NCI-H524 (cell line): ENCODE results near the gene LRFN2.

Experiments used
- DNase-seq, 2 experiments: peaks; one replicate each; lab custom pipeline; 2025; lab: John Stamatoyannopoulos, UW

Gene LRFN2

DNA sequence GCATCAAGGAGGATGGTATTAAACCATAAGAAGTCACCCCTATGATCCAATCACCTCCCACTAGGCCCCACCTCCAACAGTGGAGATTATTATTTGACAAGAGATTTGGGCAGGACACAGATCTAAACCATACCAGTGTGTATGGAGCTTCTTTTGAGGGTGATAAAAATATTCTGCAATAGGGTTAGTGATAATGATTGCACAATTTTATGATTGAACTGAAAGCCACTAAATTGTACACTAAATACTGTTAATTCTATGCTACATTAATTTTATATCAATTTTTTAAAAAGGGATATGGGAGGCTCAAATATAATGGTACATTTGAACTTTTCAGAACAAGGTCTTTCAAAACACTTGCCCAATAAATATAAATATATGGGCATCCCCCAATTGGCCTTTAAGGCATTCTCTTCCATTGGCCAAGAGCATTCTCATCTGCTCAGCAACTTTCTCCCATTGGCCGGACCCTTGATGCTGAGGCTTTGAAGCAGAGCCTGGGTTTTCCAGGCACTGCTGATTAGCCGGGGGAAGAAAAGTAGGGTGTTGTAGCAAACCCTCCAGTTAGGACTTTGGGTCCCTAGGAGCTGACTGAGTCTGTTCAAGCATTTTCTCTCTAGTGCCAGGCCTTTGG, 209.9 kb downstream of the LRFN2 start:
- no peak for DNase-seq

DNA sequence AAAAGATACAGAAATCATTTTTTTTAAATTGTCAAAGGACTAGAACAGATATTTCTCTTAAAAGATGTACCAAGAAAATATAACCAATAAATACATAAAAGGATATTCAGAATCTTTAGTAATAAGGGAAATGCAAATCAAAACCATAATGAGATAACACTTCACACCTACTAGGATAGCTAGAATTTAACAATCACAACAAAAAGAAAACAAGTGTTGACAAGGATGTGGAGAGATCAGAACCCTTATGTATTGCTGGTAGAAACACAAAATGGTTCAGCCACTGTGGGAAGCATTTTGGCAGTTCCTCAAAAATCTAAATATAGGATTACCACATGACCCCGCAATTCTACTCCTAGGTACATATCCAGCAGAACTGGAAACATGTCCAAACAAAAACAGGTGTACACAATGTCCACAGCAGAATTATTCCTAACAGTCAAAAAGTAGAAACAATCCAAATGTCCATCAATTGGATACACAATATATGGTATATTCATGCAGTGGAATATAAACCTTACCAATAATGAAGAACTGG, 211.0 kb downstream of the LRFN2 start:
- DNase-seq: no peak

DNA sequence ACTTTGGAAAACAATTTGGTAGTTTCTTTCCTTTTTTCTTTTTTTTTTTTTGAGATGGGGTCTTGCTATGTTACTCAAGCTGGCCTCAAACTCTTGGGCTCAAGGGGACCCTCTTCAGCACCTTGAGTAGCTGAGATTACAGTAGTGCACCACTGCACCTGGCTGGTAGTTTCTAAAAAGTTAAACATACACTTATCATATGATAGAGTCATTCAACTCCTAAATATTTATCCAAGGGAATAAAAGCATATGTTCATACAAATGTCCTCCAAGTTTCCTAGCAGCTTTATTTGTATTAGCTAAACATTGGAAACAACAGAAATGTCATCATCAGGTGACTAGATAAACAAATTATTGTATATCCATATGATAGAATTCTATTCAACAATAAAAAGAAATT, 213.9 kb downstream of the LRFN2 start:
- DNase-seq: no peak

DNA sequence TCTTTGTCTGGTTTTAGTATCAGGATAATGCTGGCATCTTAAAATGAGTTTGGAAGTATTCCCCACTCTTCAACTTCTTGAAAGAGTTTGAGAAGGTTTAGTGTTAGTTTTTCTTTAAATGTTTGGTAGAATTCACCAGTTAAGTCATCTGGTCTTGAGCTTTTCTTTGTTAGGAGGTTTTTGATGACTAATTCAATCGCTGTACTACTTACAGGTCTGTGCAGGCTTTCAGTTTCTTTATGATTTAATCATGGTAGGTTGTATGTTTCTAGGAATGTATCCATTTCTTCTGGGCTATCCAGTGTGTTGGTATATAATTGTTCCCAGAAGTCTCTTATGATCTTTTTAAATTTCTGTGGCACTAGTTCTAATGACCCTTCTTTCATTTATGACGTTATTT, 215.5 kb downstream of the LRFN2 start:
- DNase-seq: no peak

DNA sequence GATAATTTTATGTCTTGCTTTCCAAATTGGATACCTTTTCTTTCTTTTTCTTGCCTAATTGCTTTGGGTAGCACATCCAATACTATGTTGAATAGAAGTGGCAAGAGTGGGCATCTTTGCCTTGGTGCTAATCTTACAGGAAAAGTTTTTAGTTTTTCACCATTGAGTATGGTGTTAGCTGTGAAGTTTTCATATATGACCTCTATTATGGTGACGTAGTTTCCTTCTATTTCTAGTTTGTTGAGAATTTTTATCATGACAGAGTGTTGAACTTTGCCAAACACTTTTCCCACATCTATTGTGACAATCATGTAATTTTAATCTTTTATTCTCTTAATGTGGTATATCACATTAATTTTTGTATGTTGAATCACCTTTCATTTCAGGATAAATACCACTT, 216.1 kb downstream of the LRFN2 start:
- DNase-seq: no peak

DNA sequence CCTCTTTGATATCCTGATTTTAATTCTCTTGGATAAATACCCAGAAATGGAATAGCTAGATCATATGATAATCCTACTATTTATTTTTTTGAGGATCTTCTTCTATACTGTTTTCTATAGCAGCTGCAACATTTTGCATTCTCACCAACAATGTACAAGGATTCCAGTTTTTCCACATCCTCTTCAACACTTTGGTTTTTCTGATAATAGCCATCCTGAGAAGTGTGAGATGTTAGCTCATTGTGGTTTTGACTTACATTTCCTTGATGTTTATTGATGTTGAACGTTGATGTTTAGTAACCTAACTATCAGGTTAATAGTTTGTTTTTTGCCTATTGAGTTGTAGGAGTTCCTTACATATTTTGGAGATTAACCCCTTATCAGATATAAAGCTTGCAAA, 217.3 kb downstream of the LRFN2 start:
- DNase-seq: no peak

DNA sequence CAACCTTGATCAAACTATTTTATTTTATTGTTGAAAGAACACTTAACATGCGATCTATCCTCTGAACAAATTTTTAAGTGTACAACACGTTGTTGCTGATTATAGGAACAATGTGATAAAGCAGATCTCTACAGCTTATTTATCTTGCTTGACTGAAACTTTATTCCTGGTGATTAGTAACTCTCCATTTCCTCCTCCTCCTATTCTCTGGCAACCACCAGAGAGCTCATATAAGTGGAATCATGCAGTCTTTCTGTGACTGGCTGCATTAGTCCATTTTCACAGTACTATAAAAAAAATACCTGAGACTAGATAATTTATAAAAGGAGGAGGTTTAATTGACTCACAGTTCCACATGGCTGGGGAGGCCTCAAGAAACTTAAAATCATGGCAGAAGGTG, 218.1 kb downstream of the LRFN2 start:
- no peak for DNase-seq

DNA sequence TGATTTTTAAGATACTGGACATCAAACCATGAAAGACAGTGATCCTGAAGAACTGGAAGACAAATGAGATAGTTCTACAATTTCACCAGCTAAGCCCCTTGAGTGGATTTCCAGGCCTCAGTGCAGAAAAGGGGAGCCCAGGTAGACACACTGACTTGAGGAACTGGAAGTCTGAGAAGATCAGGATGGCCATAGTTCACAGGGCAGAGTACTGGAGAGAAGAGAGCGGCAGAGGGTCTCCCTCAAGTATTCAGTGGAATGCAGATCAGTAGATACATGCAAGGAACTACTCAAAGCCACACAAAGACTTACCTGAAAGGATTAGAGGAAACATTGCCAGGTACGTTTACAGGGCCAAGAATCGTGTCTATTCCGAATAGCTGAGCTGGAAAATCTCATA, 224.3 kb downstream of the LRFN2 start:
- DNase-seq: no peak

DNA sequence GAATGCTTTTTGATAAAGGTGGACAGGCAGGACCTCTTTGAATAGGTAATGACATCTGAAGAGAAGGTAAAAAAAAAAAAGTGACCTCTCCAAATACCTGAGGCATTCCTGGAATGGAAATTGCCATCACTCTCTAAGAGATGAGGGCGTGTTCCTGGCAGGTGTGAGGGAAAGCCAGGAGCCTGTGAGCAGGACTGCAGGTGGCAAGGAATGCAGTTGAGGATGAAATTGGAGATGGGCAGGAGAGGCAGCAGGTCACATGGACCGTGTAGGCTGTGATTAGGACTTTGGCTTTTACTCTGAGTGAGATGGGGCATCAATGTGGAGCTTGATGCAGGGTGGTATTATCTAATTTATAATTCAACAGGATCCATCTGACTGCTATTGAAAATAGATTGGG, 227.4 kb downstream of the LRFN2 start:
- DNase-seq: no peak

DNA sequence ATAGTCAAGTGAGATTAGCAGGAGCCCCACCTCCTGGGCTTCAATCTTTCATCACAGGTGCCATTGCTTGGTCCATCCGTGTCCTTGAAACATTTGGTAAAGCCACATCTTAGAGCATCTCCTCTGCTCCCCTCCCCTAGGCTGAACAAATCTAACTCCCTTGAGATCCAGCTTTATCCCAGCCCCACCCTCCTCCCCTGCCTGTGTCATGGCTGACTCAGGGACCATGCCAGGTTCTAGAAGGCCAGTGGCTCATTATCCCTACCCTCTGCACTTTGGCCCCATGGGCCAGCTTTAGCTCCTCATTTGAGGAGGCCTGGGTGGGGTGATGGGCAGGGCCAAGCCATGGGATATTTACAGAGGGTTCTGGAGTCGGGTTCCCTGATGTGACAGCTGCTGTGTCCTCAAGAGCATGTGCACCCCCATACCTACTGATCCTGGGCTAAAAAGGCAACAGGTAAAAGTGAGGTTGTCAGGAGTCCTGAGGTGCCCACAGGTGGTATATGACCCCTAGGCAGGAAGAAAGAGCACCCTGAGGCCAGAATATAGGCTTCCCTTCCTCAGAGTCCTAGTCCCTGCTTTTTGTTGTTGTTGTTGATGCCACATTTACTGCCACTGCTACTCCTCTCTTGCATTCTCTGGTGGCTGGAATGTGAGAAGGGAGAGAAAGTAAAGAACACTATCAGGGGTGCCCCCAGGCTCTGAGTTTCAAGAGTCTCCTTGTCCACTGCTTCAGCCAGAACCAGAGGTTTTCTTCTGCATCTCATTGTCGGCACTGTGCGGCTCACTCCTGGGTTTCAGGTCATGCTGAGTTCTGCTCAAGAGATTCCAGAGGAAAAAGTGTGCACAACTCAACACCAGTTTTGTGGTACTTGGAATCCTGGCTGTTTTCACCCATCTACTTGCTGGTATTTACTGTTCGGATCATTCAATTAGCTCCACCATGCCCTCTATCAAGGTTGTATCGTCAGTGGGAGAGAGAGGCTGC, 228.4 kb downstream of the LRFN2 start:
- DNase-seq: no peak

DNA sequence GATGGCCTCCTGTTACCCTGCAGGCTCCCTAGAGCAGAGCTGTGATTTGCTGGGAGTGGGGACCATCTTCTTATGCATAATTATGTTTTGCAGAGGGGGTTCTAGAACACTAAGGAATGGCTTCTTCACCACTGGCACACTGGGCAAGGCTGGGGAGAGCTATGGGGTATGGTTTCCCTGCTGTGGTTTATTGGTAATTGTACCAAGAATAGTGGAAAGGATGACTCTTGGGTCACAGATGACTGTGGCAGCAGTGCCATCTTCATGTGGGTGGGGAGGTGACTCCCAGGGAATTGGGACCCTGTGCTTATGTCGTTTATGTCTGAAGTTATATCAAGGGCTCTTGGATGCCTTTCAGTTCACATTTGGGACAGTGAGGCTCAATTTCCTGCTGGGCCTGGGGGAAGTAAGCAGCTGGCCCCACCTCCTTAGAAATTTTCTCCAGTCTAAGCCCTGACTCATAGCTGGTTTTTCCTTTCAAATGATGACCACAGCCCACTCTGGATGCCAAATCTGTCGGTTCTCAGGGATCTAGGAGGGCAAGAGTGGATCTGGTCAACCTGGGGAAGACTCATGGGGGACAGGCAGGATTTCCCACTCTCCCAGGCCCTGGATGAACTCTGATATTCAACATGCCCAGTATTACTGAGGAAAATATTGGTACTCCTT, 230.8 kb downstream of the LRFN2 start:
- DNase-seq: no peak

DNA sequence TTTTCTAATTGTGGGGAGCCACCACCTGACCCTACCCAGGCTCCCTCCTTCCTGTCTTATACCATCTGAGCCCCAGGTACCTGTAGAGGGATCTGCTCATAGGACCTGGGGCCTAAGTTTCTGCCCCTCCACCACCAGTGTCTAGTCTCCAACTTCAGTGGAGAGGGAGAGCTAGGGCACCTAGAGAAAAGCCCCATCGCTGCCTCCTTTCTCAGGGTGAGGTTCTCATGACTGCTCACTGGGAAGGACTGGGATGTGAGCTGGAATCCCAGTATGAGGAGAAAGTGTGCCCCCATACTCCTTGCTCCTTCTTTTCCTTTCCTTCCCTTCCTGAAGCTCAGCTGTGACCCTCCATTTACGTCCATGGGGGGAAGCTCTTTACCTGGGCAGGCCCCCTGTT, 231.6 kb downstream of the LRFN2 start:
- DNase-seq: no peak

DNA sequence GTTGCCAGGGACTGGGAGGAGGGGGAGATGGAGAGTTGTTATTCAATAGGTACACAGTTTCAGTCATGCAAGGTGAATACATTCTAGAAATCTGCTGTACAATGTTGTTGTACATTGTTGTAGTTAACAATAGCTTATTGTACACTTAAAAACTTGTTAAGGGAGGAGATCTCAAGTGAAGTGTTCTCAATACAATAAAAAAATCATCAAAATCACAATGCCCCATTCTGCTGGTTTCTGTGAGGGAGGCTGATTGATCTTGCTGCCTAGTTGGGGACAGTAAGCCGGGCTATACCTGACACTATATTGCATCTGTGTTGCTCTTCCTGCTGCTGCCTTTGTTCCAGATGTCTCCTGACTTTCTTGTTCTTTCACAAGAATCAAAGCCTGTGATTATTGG, 232.1 kb downstream of the LRFN2 start:
- no peak for DNase-seq

DNA sequence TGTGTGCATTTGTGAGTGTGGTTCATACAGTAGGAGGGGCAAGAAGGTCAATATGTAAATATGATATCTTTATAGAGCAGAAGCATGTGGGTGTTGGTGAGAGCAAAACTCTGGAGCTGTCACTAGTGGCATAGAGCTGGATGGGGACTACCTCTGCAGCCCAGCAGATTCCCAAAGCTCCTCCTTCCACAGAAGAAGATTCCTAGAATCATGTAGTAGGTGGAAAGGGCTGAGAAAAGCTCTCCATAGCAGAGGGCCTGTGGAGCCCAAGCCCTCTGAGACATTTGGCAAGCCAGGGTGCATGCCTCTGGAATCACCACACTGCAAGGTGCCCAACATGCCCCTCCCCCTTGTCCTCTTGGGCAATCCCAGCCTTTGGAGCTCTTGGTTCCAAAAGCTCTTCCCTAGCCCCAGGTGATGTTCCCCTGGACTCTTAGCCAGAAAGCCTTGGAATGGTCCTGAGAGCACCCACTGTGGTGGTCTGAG, 233.2 kb downstream of the LRFN2 start:
- no peak for DNase-seq

DNA sequence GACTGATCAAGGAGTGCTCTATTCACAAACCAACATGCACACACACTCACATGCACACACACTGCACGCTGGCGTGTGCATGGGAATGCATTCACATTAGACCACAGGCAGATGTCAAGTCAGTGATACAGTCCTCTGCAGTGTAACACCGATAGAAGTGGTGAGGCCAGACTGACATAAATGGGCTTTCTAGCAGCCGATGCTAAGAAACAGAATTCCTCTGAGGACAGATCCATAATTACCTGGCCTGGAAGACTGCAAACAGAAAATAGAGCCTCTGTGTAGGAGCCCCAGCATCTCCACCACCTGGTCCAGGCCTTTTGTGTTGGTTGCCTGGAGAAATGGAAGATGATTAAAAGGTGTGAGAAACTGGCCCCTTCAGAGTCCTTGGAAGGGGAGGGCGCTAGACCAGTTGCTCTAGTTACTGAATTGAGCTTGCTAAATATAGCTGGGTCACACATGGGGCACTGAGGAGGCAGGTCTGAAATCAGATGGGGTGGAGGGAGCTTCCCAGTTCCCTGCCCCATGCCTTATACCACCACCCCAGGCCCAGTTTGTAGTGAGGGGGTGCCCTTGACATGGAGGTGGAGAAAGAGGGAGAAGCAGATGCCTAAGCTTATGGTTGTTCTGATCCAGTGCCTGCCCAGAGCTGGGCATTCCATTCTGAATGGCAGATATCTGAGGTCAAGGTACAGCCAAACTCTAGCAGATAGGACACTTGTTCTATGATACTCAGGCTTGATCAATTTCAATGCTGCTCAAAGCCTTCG, 233.8 kb downstream of the LRFN2 start:
- DNase-seq: no peak

DNA sequence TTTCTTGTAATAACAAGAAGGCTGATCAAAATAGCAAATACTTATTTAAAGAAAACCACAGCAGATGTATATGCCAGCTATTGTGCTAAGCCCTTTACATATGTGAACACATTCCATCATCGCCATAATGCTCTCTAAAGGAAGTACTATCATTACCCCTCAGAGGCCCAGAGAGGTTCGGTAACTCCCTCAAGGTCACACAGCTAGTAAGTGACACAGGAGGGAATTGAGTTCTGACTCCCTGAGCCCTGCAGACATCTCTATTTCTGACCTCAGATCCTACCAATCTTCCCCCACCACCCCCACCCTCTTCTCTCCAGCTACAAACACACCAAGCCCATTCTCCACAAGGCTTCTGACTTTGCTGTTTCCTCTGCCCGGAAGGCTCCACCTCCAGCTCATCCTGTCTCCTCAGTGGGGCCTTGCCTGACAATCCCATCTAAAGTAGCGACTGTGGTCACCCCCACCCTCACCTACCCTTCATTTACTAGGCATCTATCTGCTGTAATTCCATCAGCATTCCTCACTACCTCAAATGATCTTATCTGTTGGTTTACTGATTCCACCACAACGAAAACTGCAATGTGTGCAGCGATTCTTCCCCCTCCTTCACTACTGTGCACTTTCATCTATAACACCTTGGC, 234.5 kb downstream of the LRFN2 start:
- no peak for DNase-seq

DNA sequence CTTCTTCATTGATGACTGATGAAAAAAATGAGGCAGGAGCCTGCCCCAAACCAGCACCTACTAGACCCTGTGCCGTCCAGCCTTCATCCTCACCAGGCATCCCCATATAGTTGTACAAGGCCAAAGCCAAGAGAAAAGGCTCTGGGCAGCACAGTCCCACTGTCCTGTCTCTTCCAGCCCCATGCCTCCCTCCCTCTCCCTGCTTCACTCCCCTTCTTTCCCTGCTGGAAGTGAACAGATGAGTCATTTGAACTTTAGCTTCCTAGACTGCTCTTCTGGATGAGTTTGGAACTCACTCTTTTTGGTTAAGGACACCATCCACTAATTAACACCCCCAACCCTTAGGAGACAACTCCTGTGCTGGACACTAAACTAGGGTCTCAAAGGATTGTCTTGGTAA, 235.2 kb downstream of the LRFN2 start:
- DNase-seq: no peak

DNA sequence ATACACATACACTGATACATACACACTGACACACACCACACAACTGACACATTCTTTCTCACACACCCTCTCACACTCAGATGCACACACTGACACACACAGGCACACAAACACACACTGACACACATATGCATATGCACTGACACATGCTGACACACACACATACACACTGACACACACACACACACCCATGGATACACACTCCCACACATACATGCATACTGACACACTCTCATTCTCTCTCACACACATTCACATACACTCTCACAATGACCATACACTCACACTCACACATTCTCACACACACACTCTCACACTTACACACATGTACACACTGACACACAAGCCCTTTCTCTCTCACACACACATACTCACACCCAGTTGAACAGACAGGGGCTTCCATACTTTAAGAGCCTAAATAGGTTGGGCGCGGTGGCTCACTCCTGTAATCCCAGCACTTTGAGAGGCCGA, 236.4 kb downstream of the LRFN2 start:
- DNase-seq: no peak

DNA sequence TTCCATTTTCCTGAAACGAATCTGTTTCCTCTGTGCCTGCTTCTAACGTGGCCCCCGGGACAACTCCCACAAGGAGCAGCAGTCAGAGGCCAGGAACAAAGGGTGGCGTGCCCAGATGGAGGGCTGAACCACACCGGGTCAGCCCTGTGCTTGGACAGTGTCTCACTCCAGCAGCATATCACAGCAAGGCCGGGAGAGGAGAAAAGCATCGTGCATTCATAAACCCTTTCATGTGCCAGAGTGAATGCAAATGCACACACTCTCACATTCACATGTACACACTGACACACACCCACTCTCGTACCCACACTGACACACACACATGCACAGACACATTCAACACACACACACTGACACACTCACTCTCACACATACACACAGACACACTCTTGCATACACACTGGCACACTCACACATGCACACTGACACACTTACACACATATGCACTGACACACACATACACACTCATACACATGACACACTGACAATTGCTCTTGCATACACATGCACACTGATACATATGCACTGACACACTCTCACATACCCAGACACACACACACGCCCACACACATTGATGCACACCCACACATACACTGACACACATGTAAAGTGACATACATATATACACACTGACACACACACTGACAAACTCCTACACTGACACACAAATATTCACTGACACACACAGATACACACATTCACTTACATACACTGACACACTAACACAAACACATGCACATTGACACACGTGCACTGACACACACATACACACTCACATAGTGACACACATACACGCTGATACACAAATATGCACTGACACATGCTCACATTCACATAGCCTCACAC, 237.0 kb downstream of the LRFN2 start:
- no peak for DNase-seq
